Neuronal stem cell (in vitro differentiated cells): Measurements from ENCODE around the gene STK32A.
A peak's percentile ranks its signal among the peaks of the same experiment; 100 is the strongest.

Source experiments
- DNase-seq: peaks from one replicate; pipeline ENCODE4 v3.0.0-alpha.2; 2013; ENCODE audit warnings: low spot score
- H2AFZ ChIP-seq: one replicate; pipeline ENCODE4 v1.6.1; 2013; ENCODE audit warnings: mild to moderate bottlenecking, low read length, inconsistent platforms
- H2AK5ac ChIP-seq: 2 replicates; pipeline ENCODE4 v1.6.1; 2013; ENCODE audit warnings: low read depth, mild to moderate bottlenecking, inconsistent platforms, low read length, moderate library complexity, mixed read lengths
- H2BK120ac ChIP-seq: 2 replicates; pipeline ENCODE4 v1.6.1; 2013; ENCODE audit warnings: low read depth, mild to moderate bottlenecking, inconsistent platforms, low read length, moderate library complexity, mixed read lengths
- H2BK12ac ChIP-seq: one replicate; pipeline ENCODE4 v1.6.1; 2013; ENCODE audit warnings: low read length, inconsistent platforms
- H2BK15ac ChIP-seq: 2 replicates; pipeline ENCODE4 v1.6.1; 2013; ENCODE audit warnings: mild to moderate bottlenecking, low read length, inconsistent platforms, mixed read lengths
- H2BK5ac ChIP-seq: one replicate; pipeline ENCODE4 v1.6.1; 2013; ENCODE audit warnings: inconsistent platforms, mild to moderate bottlenecking, low read length, moderate library complexity
- H3K14ac ChIP-seq: one replicate; pipeline ENCODE4 v1.6.1; 2013; ENCODE audit warnings: low read length, inconsistent platforms
- H3K18ac ChIP-seq: 2 replicates; pipeline ENCODE4 v1.6.1; 2013; ENCODE audit warnings: low read length, inconsistent platforms
- H3K23ac ChIP-seq: 2 replicates; pipeline ENCODE4 v1.6.1; 2013; ENCODE audit warnings: low read depth, mild to moderate bottlenecking, mixed read lengths, low read length, inconsistent platforms; ENCODE audit not compliant: poor library complexity
- H3K27ac ChIP-seq: replicated peaks from 3 replicates; pipeline ENCODE4 v1.5.1; 2013; ENCODE audit warnings: low read length, inconsistent platforms
- H3K27me3 ChIP-seq, 3 experiments: 2 replicates each; pipeline ENCODE4 v1.6.1; 2013; ENCODE audit warnings: low read length in 3 of 3, mild to moderate bottlenecking in 2 of 3, inconsistent platforms in 1 of 3, low read depth in 1 of 3, mixed read lengths in 1 of 3, moderate library complexity in 1 of 3; ENCODE audit not compliant: control insufficient read depth in 3 of 3, insufficient read depth in 3 of 3
- H3K36me3 ChIP-seq, 2 donors: replicated peaks in 1 of 2; 2 replicates each; pipeline ENCODE4 v1.6.1; 2013; ENCODE audit warnings: low read length in 2 of 2; ENCODE audit not compliant: control insufficient read depth in 2 of 2, insufficient read depth in 2 of 2
- H3K4ac ChIP-seq: 2 replicates; pipeline ENCODE4 v1.6.1; 2013; ENCODE audit warnings: inconsistent platforms, mild to moderate bottlenecking, low read length, moderate library complexity
- H3K4me1 ChIP-seq, 2 donors: 1 replicate in 1 of 2; 2 replicates in 1 of 2; pipeline ENCODE4 v1.6.1; 2013; ENCODE audit warnings: low read length in 2 of 2, low read depth in 1 of 2; ENCODE audit not compliant: control insufficient read depth in 2 of 2, insufficient read depth in 1 of 2
- H3K4me2 ChIP-seq: one replicate; pipeline ENCODE4 v1.6.1; 2013; ENCODE audit warnings: mild to moderate bottlenecking, low read length, inconsistent platforms; ENCODE audit not compliant: insufficient read depth, poor library complexity, severe bottlenecking
- H3K4me3 ChIP-seq, 2 donors: 2 replicates each; pipeline ENCODE4 v1.5.1; 2013; ENCODE audit warnings: low read length in 2 of 2, mild to moderate bottlenecking in 2 of 2, inconsistent platforms in 1 of 2, moderate library complexity in 1 of 2
- H3K79me1 ChIP-seq: one replicate; pipeline ENCODE4 v1.6.1; 2013; ENCODE audit warnings: low read depth, mild to moderate bottlenecking, inconsistent platforms, low read length, moderate library complexity
- H3K9ac ChIP-seq: one replicate; pipeline ENCODE4 v1.6.1; 2013; ENCODE audit warnings: mild to moderate bottlenecking, low read depth, low read length, inconsistent platforms; ENCODE audit not compliant: poor library complexity
- H3K9me3 ChIP-seq, 2 donors: replicated peaks in 1 of 2; 2 replicates each; pipeline versions ENCODE3 to v1.6.1; 2013; ENCODE audit warnings: low read length in 2 of 2, mild to moderate bottlenecking in 2 of 2, inconsistent platforms in 1 of 2, low read depth in 1 of 2, mixed read lengths in 1 of 2, moderate library complexity in 1 of 2; ENCODE audit not compliant: control insufficient read depth in 2 of 2, insufficient read depth in 1 of 2
- H4K8ac ChIP-seq: one replicate; pipeline ENCODE4 v1.6.1; 2013; ENCODE audit warnings: low read depth, mild to moderate bottlenecking, inconsistent platforms, low read length, moderate library complexity
- H4K91ac ChIP-seq: one replicate; pipeline ENCODE4 v1.6.1; 2013; ENCODE audit warnings: low read length, low read depth, mild to moderate bottlenecking, inconsistent platforms; ENCODE audit not compliant: poor library complexity
- WGBS, 2 donors: extraction: QIAGEN DNeasy Blood & Tissue Kit; methylation state at CpG; one replicate each; pipeline ENCODE4 v1.1.7; 2013; ENCODE audit warnings: missing lambda C conversion rate in 2 of 2, mixed read lengths in 1 of 2; ENCODE audit not compliant: insufficient read length in 2 of 2, insufficient replicate concordance in 1 of 2; ENCODE audit errors: extremely low coverage in 2 of 2; 5-methylcytosine and 5-hydroxymethylcytosine counted together

Gene STK32A

DNA sequence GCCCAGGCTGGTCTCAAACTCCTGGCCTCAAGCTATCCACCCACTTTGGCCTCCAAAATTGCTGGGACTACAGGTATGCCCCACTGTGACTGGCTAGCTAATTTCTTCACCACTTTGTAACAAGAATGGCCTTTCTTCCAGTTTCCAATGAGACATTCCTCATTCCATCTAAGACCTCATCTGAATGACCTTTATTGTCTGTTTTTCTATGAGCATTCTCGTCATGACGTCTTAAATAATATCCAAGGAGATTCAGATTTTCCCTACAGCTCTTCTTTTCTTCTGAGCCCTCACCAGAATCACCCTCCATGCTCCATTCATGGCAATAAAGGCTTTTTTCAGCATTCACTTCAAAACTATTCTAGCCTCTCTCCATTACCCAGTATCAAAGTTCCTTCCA lies 30.2 kb upstream of the STK32A start:
- no peaks in the 10 kb centered on the region for H3K36me3 ChIP-seq
- H3K4me1 ChIP-seq: peaks cover 0 to 4% of the 10 kb centered on the region in 2 donors
- no peak overlapping the region for H3K14ac ChIP-seq
- no peak overlapping the region for H2AK5ac ChIP-seq
- H2AFZ ChIP-seq: no peak overlapping the region
- H3K4ac ChIP-seq: no peak overlapping the region
- no peak overlapping the region for H3K23ac ChIP-seq
- H3K79me1 ChIP-seq: no peaks in the 10 kb centered on the region
- no peak for DNase-seq
- no peak overlapping the region for H3K4me2 ChIP-seq
- H3K27me3 ChIP-seq: peaks cover 0 to 3% (median 0%) of the 10 kb centered on the region in 3 experiments
- WGBS, 2 donors: no CpG with 5 or more reads among the region's 2 CpGs
- H4K91ac ChIP-seq: no peak overlapping the region
- H2BK12ac ChIP-seq: no peak overlapping the region
- no peak overlapping the region for H2BK15ac ChIP-seq
- H3K4me3 ChIP-seq: no peak overlapping the region
- no peak overlapping the region for H4K8ac ChIP-seq
- H2BK5ac ChIP-seq: no peak overlapping the region
- H3K18ac ChIP-seq: no peak overlapping the region
- no peak overlapping the region for H2BK120ac ChIP-seq
- H3K9ac ChIP-seq: no peak overlapping the region
- no peak overlapping the region for H3K27ac ChIP-seq
- H3K9me3 ChIP-seq: peaks cover 0 to 2% of the 10 kb centered on the region in 2 donors

DNA sequence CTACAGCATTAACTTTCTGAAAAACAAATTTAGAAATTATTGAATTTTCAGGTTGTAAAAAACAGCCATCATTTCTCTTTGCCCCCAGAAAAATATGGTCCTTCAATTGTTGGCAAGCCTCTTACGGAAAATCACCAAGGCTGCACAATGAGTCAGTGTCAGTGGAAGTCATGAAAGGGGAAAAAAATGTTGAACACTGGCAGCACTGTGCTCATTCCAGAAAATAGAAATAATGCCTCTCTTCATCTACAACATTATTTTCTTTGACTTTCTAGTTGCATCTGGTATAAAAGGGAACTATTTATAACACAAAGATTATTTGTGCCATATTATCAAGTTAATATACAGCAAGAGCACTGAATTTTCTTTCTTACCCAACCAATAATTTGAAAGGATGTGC lies 26.7 kb upstream of the STK32A start:
- no peak overlapping the region for H3K4me3 ChIP-seq
- no peak overlapping the region for H3K27ac ChIP-seq
- H2AFZ ChIP-seq: no peak overlapping the region
- no peak for DNase-seq
- no CpG with 5 or more reads among the region's 1 CpG for WGBS, 2 donors
- no peak overlapping the region for H2BK12ac ChIP-seq
- no peak overlapping the region for H3K4me2 ChIP-seq
- no peak overlapping the region for H2BK5ac ChIP-seq
- no peak overlapping the region for H4K8ac ChIP-seq
- H3K14ac ChIP-seq: no peak overlapping the region
- H3K27me3 ChIP-seq: peaks cover 0 to 3% (median 0%) of the 10 kb centered on the region in 3 experiments
- H3K4ac ChIP-seq: no peak overlapping the region
- H2BK15ac ChIP-seq: no peak overlapping the region
- H3K79me1 ChIP-seq: no peaks in the 10 kb centered on the region
- no peaks in the 10 kb centered on the region for H3K36me3 ChIP-seq
- H3K4me1 ChIP-seq: no peaks in the 10 kb centered on the region
- H3K23ac ChIP-seq: no peak overlapping the region
- H2BK120ac ChIP-seq: no peak overlapping the region
- no peak overlapping the region for H3K18ac ChIP-seq
- no peaks in the 10 kb centered on the region for H3K9me3 ChIP-seq
- no peak overlapping the region for H3K9ac ChIP-seq
- H2AK5ac ChIP-seq: no peak overlapping the region
- H4K91ac ChIP-seq: no peak overlapping the region

DNA sequence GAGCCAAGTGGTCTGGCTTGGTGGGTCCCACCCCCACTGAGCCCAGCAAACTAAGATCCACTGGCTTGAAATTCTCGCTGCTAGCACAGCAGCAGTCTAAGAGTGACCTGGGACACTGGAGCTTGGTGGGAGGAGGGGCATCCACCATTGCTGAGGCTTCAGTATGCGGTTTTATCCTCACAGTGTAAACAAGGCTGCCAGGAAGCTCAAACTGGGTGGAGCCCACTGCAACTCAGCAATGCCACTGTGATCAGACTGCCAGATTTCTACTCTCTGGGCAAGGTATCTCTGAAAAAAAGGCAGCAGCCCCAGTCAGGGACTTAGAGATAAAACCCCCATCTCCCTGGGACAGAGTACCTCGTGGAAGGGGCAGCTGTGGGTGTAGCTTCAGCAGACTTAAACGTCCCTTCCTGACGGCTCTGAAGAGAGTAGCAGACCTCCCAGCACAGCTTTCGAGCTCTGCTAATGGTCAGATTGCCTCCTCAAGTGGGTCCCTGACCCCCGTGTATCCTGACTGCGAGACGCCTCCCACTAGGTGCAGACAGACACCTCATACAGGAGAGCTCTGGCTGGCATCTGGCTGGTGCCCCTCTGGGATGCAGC lies 18.2 kb upstream of the STK32A start:
- DNase-seq: no peak
- H3K9me3 ChIP-seq: no peaks in the 10 kb centered on the region
- H3K9ac ChIP-seq: no peak overlapping the region
- no peak overlapping the region for H3K23ac ChIP-seq
- H4K91ac ChIP-seq: no peak overlapping the region
- peak overlapping the region; percentile 33 for H2AFZ ChIP-seq
- no peak overlapping the region for H3K4me2 ChIP-seq
- H2AK5ac ChIP-seq: no peak overlapping the region
- H2BK5ac ChIP-seq: no peak overlapping the region
- H2BK120ac ChIP-seq: no peak overlapping the region
- H3K27me3 ChIP-seq: no peaks in the 10 kb centered on the region
- no peak overlapping the region for H3K4me3 ChIP-seq
- no peaks in the 10 kb centered on the region for H3K79me1 ChIP-seq
- H2BK12ac ChIP-seq: peak overlapping the region; percentile 86
- no peak overlapping the region for H3K14ac ChIP-seq
- no CpG with 5 or more reads among the region's 9 CpGs for WGBS, 2 donors
- no peak overlapping the region for H3K4ac ChIP-seq
- no peaks in the 10 kb centered on the region for H3K36me3 ChIP-seq
- H2BK15ac ChIP-seq: peak overlapping the region; percentile 63
- H3K18ac ChIP-seq: peak overlapping the region; percentile 67
- peaks cover 0 to 9% of the 10 kb centered on the region in 2 donors for H3K4me1 ChIP-seq
- no peak overlapping the region for H3K27ac ChIP-seq
- no peak overlapping the region for H4K8ac ChIP-seq

DNA sequence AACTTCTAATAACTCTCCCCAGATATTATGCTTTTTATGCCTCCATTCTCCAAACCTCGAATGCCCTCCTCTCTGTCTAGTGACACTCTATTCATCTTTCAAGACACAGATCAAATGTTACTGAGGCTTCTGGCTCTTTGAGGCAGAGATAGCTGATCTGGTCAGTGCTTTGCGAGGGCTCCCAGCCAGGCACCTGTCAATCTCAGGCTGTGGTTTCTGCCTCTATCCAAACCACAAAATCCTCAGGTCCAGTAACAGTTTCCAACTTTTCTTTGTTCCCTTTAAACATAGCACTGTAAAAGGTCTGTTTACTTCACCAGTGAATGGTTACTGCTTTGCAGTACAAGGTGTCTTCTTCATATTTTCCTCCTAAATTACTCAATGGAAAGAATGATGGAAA lies 11.5 kb upstream of the STK32A start:
- Histone ChIP-seq H2BK120ac (no peak overlapping the region), H3K4ac (no peak overlapping the region), H3K36me3 (no peaks in the 10 kb centered on the region), H3K4me3 (no peak overlapping the region), H2BK5ac (no peak overlapping the region), H3K14ac (no peak overlapping the region), H3K9me3 (no peaks in the 10 kb centered on the region), H2AK5ac (no peak overlapping the region), H4K91ac (no peak overlapping the region), H2BK15ac (no peak overlapping the region), H2AFZ (no peak overlapping the region), H4K8ac (no peak overlapping the region), H2BK12ac (no peak overlapping the region), H3K4me2 (no peak overlapping the region), H3K4me1 (no peaks in the 10 kb centered on the region), H3K23ac (no peak overlapping the region), H3K27ac (no peak overlapping the region), H3K9ac (no peak overlapping the region), H3K79me1 (no peaks in the 10 kb centered on the region), H3K27me3 (no peaks in the 10 kb centered on the region), H3K18ac (no peak overlapping the region)
- WGBS, 2 donors: 100% methylated on average over 1 of the region's 2 CpGs
- no peak for DNase-seq
